ENCODE results near the gene CD151.

Gene CD151

GRCh38 chr11:856397-856796 is 23.6 kb downstream of the CD151 start:
- Histone ChIP-seq H3K9me3 (ENCODE audit: control insufficient read depth, insufficient read depth, low read length) (no peaks in the 10 kb centered on the region), H3K4me1 (ENCODE audit: insufficient read depth, low read length) (peaks cover 3% of the 10 kb centered on the region; the same call in 1 of the 2 replicates), H3K9ac (ENCODE audit: low read depth, low read length) (no peak overlapping the region), H3K36me3 (ENCODE audit: insufficient read depth, low read length) (no peaks in the 10 kb centered on the region)

DNA sequence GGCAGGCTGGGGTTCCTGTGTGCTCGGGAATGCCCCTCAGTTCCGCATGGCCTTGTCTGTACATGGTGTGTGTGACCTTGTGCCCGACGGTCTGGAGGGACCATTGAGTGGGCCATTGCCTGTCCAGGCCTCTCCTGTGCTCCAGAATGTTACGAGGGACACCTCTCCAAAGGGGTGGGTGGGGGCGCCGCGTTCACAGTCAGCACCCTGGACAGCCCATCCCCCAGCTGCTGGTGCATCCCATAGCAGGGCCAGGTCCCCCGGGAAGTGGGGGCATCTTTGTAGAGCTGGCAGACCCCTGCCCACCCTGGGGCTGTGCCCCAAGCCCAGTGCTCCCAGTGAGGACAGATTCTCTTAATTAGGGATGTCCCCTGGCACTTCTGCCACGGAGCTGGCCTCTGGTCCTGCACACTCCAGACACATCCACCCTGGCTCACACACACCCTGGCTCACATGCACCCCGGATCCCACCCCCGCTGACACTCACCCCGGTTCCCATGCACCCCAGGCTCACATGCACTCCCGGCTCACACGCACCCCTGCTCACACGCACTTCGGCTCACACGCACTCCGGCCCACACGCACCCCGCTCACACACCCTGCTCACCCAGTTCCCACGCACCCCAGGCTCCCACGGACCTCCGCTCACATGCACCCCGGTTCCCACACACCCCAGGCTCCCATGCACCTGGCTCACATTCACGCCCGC is 25.5 kb downstream of the CD151 start:
- H3K9me3 ChIP-seq (ENCODE audit: control insufficient read depth, insufficient read depth, low read length): no peaks in the 10 kb centered on the region
- no peaks in the 10 kb centered on the region for H3K36me3 ChIP-seq (ENCODE audit: insufficient read depth, low read length)
- H3K4me1 ChIP-seq (ENCODE audit: insufficient read depth, low read length): peaks cover 14% of the 10 kb centered on the region
- H3K9ac ChIP-seq (ENCODE audit: low read depth, low read length): no peak overlapping the region

DNA sequence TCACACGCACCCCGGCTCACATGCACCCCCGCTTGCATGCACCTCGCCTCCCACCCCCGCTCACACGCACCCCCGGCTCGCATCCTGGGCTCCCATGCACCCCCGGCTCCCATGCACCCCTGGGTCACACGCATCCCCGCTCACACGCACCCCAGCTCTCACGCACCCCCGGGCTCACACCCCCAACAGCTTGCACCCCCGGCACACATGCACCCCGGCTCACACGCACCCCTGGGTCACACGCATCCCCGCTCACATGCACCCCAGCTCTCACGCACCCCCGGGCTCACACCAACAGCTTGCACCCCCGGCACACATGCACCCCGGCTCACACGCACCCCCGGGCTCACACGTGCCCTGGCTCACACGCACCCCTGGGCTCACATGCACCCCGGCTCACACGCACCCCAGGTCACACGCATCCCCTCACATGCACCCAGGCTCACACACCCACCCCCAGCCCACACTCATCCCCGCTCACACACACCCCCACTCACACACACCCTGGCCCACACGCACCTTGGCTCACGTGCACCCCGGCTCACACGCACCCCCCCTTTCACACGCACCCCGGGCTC is 26.1 kb downstream of the CD151 start:
- peaks cover 19% of the 10 kb centered on the region for H3K4me1 ChIP-seq (ENCODE audit: insufficient read depth, low read length)
- no peaks in the 10 kb centered on the region for H3K36me3 ChIP-seq (ENCODE audit: insufficient read depth, low read length)
- no peaks in the 10 kb centered on the region for H3K9me3 ChIP-seq (ENCODE audit: control insufficient read depth, insufficient read depth, low read length)
- no peak overlapping the region for H3K9ac ChIP-seq (ENCODE audit: low read depth, low read length)

- H3K9ac ChIP-seq (ENCODE audit: low read depth, low read length): no peak overlapping the region
- no peaks in the 10 kb centered on the region for H3K36me3 ChIP-seq (ENCODE audit: insufficient read depth, low read length)
- H3K9me3 ChIP-seq (ENCODE audit: control insufficient read depth, insufficient read depth, low read length): no peaks in the 10 kb centered on the region
- H3K4me1 ChIP-seq (ENCODE audit: insufficient read depth, low read length): peaks cover 21% of the 10 kb centered on the region
These were observed 26.8 kb downstream of the CD151 start for GRCh38 chr11:859394-860131.

DNA sequence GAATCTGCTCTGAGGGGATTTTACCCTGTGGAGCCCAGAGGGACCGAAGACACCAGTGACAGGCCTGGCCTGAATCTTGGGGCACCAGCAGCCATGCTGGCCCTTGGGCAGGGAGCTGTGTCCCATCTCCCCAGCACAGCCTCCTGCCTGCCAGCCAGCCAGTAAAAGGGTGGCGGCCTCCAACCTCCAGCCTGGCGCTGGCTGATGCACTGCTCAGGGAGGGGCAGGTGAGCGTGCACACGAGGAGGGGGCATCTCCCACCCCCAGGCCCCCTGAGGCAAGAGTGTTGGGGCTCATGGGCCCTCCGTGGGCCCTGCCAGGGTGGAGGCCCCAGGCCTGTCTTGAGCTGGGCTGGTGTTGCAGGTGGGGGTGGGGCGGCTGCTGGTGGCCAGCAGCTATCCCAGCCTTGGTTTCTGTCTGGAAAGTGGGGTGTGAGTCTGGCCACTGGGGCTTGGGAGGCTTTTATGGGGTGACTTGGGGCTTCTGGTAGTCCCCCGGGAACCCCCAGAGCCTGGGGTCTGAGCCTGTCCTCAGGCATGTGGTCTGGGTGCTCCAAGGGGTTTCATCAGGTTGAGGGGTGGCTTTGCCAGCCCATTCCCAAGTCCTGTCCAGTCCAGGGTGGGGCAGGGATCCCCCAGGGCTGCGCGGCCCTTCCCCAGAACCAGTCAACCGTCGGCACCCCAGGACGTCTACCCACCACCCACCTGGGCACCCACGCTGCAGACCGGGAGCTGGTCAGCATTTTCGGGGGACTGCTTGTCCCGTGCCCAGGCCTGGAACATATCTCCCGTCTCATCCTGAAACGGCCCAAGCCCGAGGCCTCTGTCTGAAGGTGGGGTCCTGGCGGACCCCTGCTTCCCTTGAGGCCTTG is 27.7 kb downstream of the CD151 start:
- Histone ChIP-seq H3K9ac (ENCODE audit: low read depth, low read length) (no peak overlapping the region), H3K36me3 (ENCODE audit: insufficient read depth, low read length) (no peaks in the 10 kb centered on the region), H3K4me1 (ENCODE audit: insufficient read depth, low read length) (peaks cover 21% of the 10 kb centered on the region), H3K9me3 (ENCODE audit: control insufficient read depth, insufficient read depth, low read length) (no peaks in the 10 kb centered on the region)

- peaks cover 21% of the 10 kb centered on the region for H3K4me1 ChIP-seq (ENCODE audit: insufficient read depth, low read length)
- no peaks in the 10 kb centered on the region for H3K9me3 ChIP-seq (ENCODE audit: control insufficient read depth, insufficient read depth, low read length)
- H3K36me3 ChIP-seq (ENCODE audit: insufficient read depth, low read length): no peaks in the 10 kb centered on the region
- no peak overlapping the region for H3K9ac ChIP-seq (ENCODE audit: low read depth, low read length)
These were observed 28.3 kb downstream of the CD151 start for GRCh38 chr11:861105-861479.

DNA sequence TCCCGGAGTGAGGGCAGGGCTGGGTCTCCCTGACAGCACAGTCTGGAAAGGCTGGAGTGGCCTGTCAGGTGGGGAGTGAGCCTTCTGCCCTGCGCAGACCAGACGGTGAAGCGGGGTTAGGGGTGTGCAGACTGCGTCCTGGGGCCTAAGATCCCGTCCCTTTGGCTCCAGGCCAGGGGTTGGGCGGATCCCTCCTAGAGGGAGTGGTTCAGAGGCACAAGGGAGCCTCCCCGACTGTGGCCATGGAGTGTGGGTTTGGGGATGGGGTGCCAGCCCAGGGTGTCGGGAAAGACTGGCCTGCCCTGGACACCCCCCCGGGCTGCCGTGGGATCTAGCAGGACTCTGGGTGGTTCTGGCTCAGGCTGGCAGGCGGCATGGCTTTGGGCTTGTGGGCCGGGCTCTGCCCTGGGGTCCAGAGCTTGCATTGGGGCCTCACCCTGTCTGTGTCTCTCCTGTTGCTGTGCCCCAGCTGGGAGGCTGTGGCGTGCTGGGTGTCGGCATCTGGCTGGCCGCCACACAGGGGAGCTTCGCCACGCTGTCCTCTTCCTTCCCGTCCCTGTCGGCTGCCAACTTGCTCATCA is 29.4 kb downstream of the CD151 start:
- no peaks in the 10 kb centered on the region for H3K36me3 ChIP-seq (ENCODE audit: insufficient read depth, low read length)
- H3K9me3 ChIP-seq (ENCODE audit: control insufficient read depth, insufficient read depth, low read length): no peaks in the 10 kb centered on the region
- peak overlapping the region; percentile 21; the same call in 1 of the 2 replicates for H3K9ac ChIP-seq (ENCODE audit: low read depth, low read length)
- peaks cover 21% of the 10 kb centered on the region for H3K4me1 ChIP-seq (ENCODE audit: insufficient read depth, low read length)

GRCh38 chr11:862696-863022 is 29.9 kb downstream of the CD151 start:
- no peaks in the 10 kb centered on the region for H3K9me3 ChIP-seq (ENCODE audit: control insufficient read depth, insufficient read depth, low read length)
- no peaks in the 10 kb centered on the region for H3K36me3 ChIP-seq (ENCODE audit: insufficient read depth, low read length)
- peaks cover 21% of the 10 kb centered on the region for H3K4me1 ChIP-seq (ENCODE audit: insufficient read depth, low read length)
- peak overlapping the region; percentile 21 for H3K9ac ChIP-seq (ENCODE audit: low read depth, low read length)

- Histone ChIP-seq H3K4me1 (ENCODE audit: insufficient read depth, low read length) (peaks cover 21% of the 10 kb centered on the region), H3K9ac (ENCODE audit: low read depth, low read length) (peak overlapping the region; percentile 21), H3K36me3 (ENCODE audit: insufficient read depth, low read length) (no peaks in the 10 kb centered on the region), H3K9me3 (ENCODE audit: control insufficient read depth, insufficient read depth, low read length) (no peaks in the 10 kb centered on the region)
These were observed 30.5 kb downstream of the CD151 start for GRCh38 chr11:863023-863909.

DNA sequence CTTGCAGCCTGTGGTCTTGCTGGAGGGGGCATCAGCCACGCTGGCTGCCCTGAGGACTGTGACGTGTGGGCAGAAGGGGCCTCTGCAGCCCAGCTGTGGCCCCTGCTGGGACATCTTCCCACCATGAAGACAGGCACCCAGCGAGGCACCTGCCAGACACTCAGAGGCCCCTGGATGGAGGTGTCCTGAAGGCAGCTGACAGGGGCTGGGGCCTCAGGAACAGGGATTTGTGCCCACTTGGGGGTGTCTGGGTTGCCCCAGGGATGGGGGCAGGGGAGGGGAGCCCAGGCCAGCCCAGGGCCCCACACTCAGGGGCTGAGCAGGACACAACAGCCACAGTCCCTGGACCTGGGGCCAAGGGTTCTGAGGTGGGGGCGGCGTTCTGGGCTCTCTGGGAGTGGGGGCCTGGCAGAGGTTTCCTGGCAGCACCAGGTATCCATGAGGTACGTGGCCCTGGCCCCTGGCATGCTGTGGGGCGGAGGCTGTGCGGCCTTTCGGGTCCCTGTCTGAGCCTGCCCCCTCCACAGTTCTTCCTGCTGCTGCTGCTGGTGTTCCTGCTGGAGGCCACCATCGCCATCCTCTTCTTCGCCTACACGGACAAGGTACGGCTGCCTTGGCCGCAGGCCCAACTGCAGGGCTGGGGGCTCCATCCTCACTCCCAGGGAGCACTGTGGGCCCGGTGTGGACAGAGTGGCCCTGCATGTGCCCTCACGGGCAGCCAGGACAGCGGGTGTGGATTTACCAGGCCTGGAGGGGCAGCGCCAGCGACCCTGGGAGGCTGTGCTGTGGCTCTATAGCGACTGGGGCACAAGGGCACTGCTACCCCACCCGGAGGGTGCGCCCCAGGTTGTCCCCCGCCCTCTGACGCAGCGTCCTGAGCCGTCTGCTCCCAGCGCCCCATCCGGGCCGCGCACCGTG is 31.4 kb downstream of the CD151 start:
- Histone ChIP-seq H3K36me3 (ENCODE audit: insufficient read depth, low read length) (no peaks in the 10 kb centered on the region), H3K9ac (ENCODE audit: low read depth, low read length) (no peak overlapping the region; the same call in 1 of the 2 replicates), H3K9me3 (ENCODE audit: control insufficient read depth, insufficient read depth, low read length) (no peaks in the 10 kb centered on the region), H3K4me1 (ENCODE audit: insufficient read depth, low read length) (peaks cover 21% of the 10 kb centered on the region)

GRCh38 chr11:864898-865297 is 32.1 kb downstream of the CD151 start:
- Histone ChIP-seq H3K9ac (ENCODE audit: low read depth, low read length) (no peak overlapping the region), H3K9me3 (ENCODE audit: control insufficient read depth, insufficient read depth, low read length) (no peaks in the 10 kb centered on the region), H3K36me3 (ENCODE audit: insufficient read depth, low read length) (no peaks in the 10 kb centered on the region), H3K4me1 (ENCODE audit: insufficient read depth, low read length) (peaks cover 21% of the 10 kb centered on the region)

- H3K9me3 ChIP-seq (ENCODE audit: control insufficient read depth, insufficient read depth, low read length): no peaks in the 10 kb centered on the region
- H3K4me1 ChIP-seq (ENCODE audit: insufficient read depth, low read length): peaks cover 21% of the 10 kb centered on the region
- no peak overlapping the region for H3K9ac ChIP-seq (ENCODE audit: low read depth, low read length)
- no peaks in the 10 kb centered on the region for H3K36me3 ChIP-seq (ENCODE audit: insufficient read depth, low read length)
These were observed 33.0 kb downstream of the CD151 start for GRCh38 chr11:865462-866430.

Data from ES-I3 (cell line).